Fibroblast of villous mesenchyme (primary cell): ENCODE data around the gene PTS. TPM values are rescaled to one million over a fixed set of nuclear protein-coding genes. Genes with fewer than 3 reads are reported as not detected.

Experiments
- DNase-seq: peaks from one replicate; pipeline ENCODE4 v3.0.0-alpha.2; 2010; ENCODE audit warnings: low read depth
- H3K4me3 ChIP-seq: 2 replicates; pipeline ENCODE4 v1.5.1; 2011; ENCODE audit warnings: low read depth, mild to moderate bottlenecking, low read length
- CTCF ChIP-seq: IDR thresholded peaks from 2 replicates; pipeline ENCODE4 v1.5.1; 2012; ENCODE audit warnings: low read depth, mild to moderate bottlenecking, low read length; ENCODE audit not compliant: insufficient read depth
- total RNA-seq: library from RNA; depleted of rRNA; stranded (reverse); fragments of >200 nt; gene quantifications from 2 replicates; pipeline ENCODE4 v1.2.3, GENCODE V29; 2012

The PTS gene
- total RNA-seq, result 59.9 and 67.8 TPM in 2 replicates

- peak; percentile 89 for DNase-seq
- TF ChIP-seq CTCF, result no peak
- H3K4me3 ChIP-seq, result peak within 1 kb of the TSS; percentile 87
Measured at GRCh38 chr11:112226062-112226830, at the start of gene PTS. TSS of gene PTS (plus strand) at chr11:112226428. CDS start at chr11:112226444, 16 bp downstream.

- DNase-seq, result no peak
- H3K4me3 ChIP-seq, result peak overlapping the region; percentile 95
- no peak for TF ChIP-seq CTCF
Measured at GRCh38 chr11:112177589-112177988, 48.6 kb upstream of the PTS start.

GRCh38 chr11:112178428-112178827 is 47.8 kb upstream of the PTS start:
- no peak for TF ChIP-seq CTCF
- H3K4me3 ChIP-seq, result peak overlapping the region; percentile 95
- DNase-seq, result no peak

GRCh38 chr11:112178936-112179335 is 47.3 kb upstream of the PTS start:
- no peak for TF ChIP-seq CTCF
- peak overlapping the region; percentile 95 for H3K4me3 ChIP-seq
- DNase-seq, result no peak

GRCh38 chr11:112179601-112180000 is 46.6 kb upstream of the PTS start:
- no peak for TF ChIP-seq CTCF
- no peak for DNase-seq
- H3K4me3 ChIP-seq, result no peak overlapping the region

GRCh38 chr11:112182867-112183266 is 43.4 kb upstream of the PTS start:
- no peak for TF ChIP-seq CTCF
- no peak for DNase-seq

GRCh38 chr11:112185883-112186282 is 40.3 kb upstream of the PTS start:
- no peak for DNase-seq
- no peak for TF ChIP-seq CTCF
- no peak overlapping the region for H3K4me3 ChIP-seq

More at GRCh38 chr11:112182867-112183266, 43.4 kb upstream of the PTS start:
- no peak overlapping the region for H3K4me3 ChIP-seq
